Measurements from ENCODE around the gene LATS2.
A peak's percentile ranks its signal among the peaks of the same experiment; 100 is the strongest.
"Not testable (repeated sequence)": the region's sequence is repeated elsewhere in the genome, so short reads cannot be mapped to it uniquely, and the experiment has no call there.

LATS2 gene

GRCh38 chr13:20938302-20938701 lies 123.1 kb downstream of the LATS2 start:
- DNase-seq (ENCODE audit: low read depth), result no peak
- H3K4me3 ChIP-seq (ENCODE audit: low read depth, low read length), result no peak overlapping the region
- TF ChIP-seq CTCF (conservative IDR thresholded peaks at IDR 0.05; ENCODE audit: low read depth, low read length), result no peak

GRCh38 chr13:20927596-20928257 lies 133.7 kb downstream of the LATS2 start:
- no peak overlapping the region for H3K4me3 ChIP-seq (ENCODE audit: low read depth, low read length)
- TF ChIP-seq CTCF (conservative IDR thresholded peaks at IDR 0.05; ENCODE audit: low read depth, low read length), result no peak
- DNase-seq (ENCODE audit: low read depth), result no peak

GRCh38 chr13:20925395-20925790 lies 136.0 kb downstream of the LATS2 start:
- not testable (repeated sequence) for DNase-seq (ENCODE audit: low read depth); H3K4me3 ChIP-seq (ENCODE audit: low read depth, low read length)

GRCh38 chr13:20924758-20925394 lies 136.5 kb downstream of the LATS2 start:
- peak; percentile 94 for DNase-seq (ENCODE audit: low read depth)
- no peak overlapping the region for H3K4me3 ChIP-seq (ENCODE audit: low read depth, low read length)
- peak; percentile 92 for TF ChIP-seq CTCF (conservative IDR thresholded peaks at IDR 0.05; ENCODE audit: low read depth, low read length)

- no peak overlapping the region for H3K4me3 ChIP-seq (ENCODE audit: low read depth, low read length)
- TF ChIP-seq CTCF (conservative IDR thresholded peaks at IDR 0.05; ENCODE audit: low read depth, low read length), result no peak
These were observed 138.1 kb downstream of the LATS2 start for GRCh38 chr13:20923272-20923671.

More at GRCh38 chr13:20923272-20923671, 138.1 kb downstream of the LATS2 start:
- no peak for DNase-seq (ENCODE audit: low read depth)
